ENCODE results near the gene LRRC7.
A peak's percentile ranks its signal among the peaks of the same experiment; 100 is the strongest.

The LRRC7 gene

GRCh38 chr1:69567652-69568420 lies at the start of gene LRRC7:
Gene LRRC7, plus strand, starts transcription at chr1:69567922. Its CDS starts 718 bp downstream, at chr1:69568640.
- H3K4me3 ChIP-seq (ENCODE audit: low read depth, low read length), result peak within 1 kb of the TSS; percentile 54
- TF ChIP-seq CTCF (IDR thresholded peaks at IDR 0.05; ENCODE audit: low read depth, low read length, missing control alignments), result no peak
- in situ Hi-C loops (cut with HindIII; ENCODE audit: low sequenced_read_pairs), result no loop called here
- DNase-seq (ENCODE audit: low read depth), result no peak

- DNase-seq (ENCODE audit: low read depth), result no peak
- in situ Hi-C loops (cut with HindIII; ENCODE audit: low sequenced_read_pairs), result no loop called here
- no peak overlapping the region for H3K4me3 ChIP-seq (ENCODE audit: low read depth, low read length)
- no peak for TF ChIP-seq CTCF (IDR thresholded peaks at IDR 0.05; ENCODE audit: low read depth, low read length, missing control alignments)
Measured at GRCh38 chr1:69519006-69519405, 48.7 kb upstream of the LRRC7 start.

- H3K4me3 ChIP-seq (ENCODE audit: low read depth, low read length), result no peak overlapping the region
- TF ChIP-seq CTCF (IDR thresholded peaks at IDR 0.05; ENCODE audit: low read depth, low read length, missing control alignments), result no peak
- DNase-seq (ENCODE audit: low read depth), result no peak
- in situ Hi-C loops (cut with HindIII; ENCODE audit: low sequenced_read_pairs), result no loop called here
Measured at GRCh38 chr1:69520326-69520725, 47.4 kb upstream of the LRRC7 start.

GRCh38 chr1:69523032-69523431 lies 44.7 kb upstream of the LRRC7 start:
- DNase-seq (ENCODE audit: low read depth), result peak; percentile 78
- TF ChIP-seq CTCF (IDR thresholded peaks at IDR 0.05; ENCODE audit: low read depth, low read length, missing control alignments), result no peak
- H3K4me3 ChIP-seq (ENCODE audit: low read depth, low read length), result no peak overlapping the region
- in situ Hi-C loops (cut with HindIII; ENCODE audit: low sequenced_read_pairs), result no loop called here

- in situ Hi-C loops (cut with HindIII; ENCODE audit: low sequenced_read_pairs), result no loop called here
- no peak for DNase-seq (ENCODE audit: low read depth)
- TF ChIP-seq CTCF (IDR thresholded peaks at IDR 0.05; ENCODE audit: low read depth, low read length, missing control alignments), result no peak
Measured at GRCh38 chr1:69523461-69523860, 44.3 kb upstream of the LRRC7 start.

GRCh38 chr1:69524015-69524414 lies 43.7 kb upstream of the LRRC7 start:
- no peak overlapping the region for H3K4me3 ChIP-seq (ENCODE audit: low read depth, low read length)
- TF ChIP-seq CTCF (IDR thresholded peaks at IDR 0.05; ENCODE audit: low read depth, low read length, missing control alignments), result no peak
- no peak for DNase-seq (ENCODE audit: low read depth)
- in situ Hi-C loops (cut with HindIII; ENCODE audit: low sequenced_read_pairs), result no loop called here

More at GRCh38 chr1:69523461-69523860, 44.3 kb upstream of the LRRC7 start:
- H3K4me3 ChIP-seq (ENCODE audit: low read depth, low read length), result no peak overlapping the region

Data from astrocyte of the cerebellum (primary cell).